WTC11 (cell line): Measurements from ENCODE around the gene RIN3. TPM values are rescaled to one million over a fixed set of nuclear protein-coding genes. Genes with fewer than 3 reads are reported as not detected.

Experiments used
- ATAC-seq: fragments of 200-7000 bp; cut with Tn5 transposase; 2 replicates; pipeline ENCODE4 v1.10.0; 2021; ENCODE audit warnings: mild to moderate bottlenecking, moderate library complexity
- CTCF ChIA-PET: fragments of 300-600 bp; sonication (Branson Sonifier 250); formaldehyde crosslinking; loops from one replicate; lab custom pipeline; 2021; ENCODE audit warnings: antibody characterized with exemption; lab: Charles Lee
- POLR2A ChIA-PET: fragments of 350-600 bp; sonication (Branson Sonifier 250); formaldehyde crosslinking; loops from one replicate; lab custom pipeline; 2021; ENCODE audit warnings: antibody characterized with exemption; lab: Charles Lee
- DNase-seq: peaks from one replicate; pipeline ENCODE4 v3.0.0; 2021; ENCODE audit warnings: low spot score
- H3K27ac Mint-ChIP-seq: 2 replicates; pipeline ENCODE4 v1.8.0; 2021; ENCODE audit warnings: mixed read lengths
- H3K27me3 Mint-ChIP-seq: 2 replicates; pipeline ENCODE4 v1.8.0; 2021; ENCODE audit warnings: low read depth, mild to moderate bottlenecking, moderate library complexity, mixed read lengths
- H3K36me3 Mint-ChIP-seq: 2 replicates; pipeline ENCODE4 v1.8.0; 2021; ENCODE audit warnings: mixed read lengths
- H3K4me1 Mint-ChIP-seq: 2 replicates; pipeline ENCODE4 v1.8.0; 2022; ENCODE audit warnings: mixed read lengths
- H3K4me3 Mint-ChIP-seq: 2 replicates; pipeline ENCODE4 v1.8.0; 2021; ENCODE audit warnings: mild to moderate bottlenecking, moderate library complexity, mixed read lengths
- H3K9me3 Mint-ChIP-seq: 2 replicates; pipeline ENCODE4 v1.8.0; 2021; ENCODE audit warnings: mixed read lengths
- CREM ChIP-seq: sonication (generic); formaldehyde crosslinking; IDR thresholded peaks from 2 replicates; pipeline ENCODE4 v1.8.1; 2022; ENCODE audit warnings: mild to moderate bottlenecking, missing genetic modification reagents, moderate library complexity
- HMGA2 ChIP-seq: fragments of 250-450 bp; sonication (Bioruptor Pico); IDR thresholded peaks from 2 replicates; pipeline ENCODE4 v1.4.0; 2021; ENCODE audit warnings: mild to moderate bottlenecking, moderate library complexity
- MXD4 ChIP-seq: fragments of 250-450 bp; sonication (Bioruptor Pico); IDR thresholded peaks from 2 replicates; pipeline ENCODE4 v1.8.0; 2021; ENCODE audit warnings: mild to moderate bottlenecking, moderate library complexity, borderline replicate concordance
- NR2C2 ChIP-seq: sonication (generic); formaldehyde crosslinking; IDR thresholded peaks from 2 replicates; pipeline ENCODE4 v1.8.0; 2022; ENCODE audit warnings: mild to moderate bottlenecking, missing genetic modification reagents
- PRRX2 ChIP-seq: fragments of 250-450 bp; sonication (Bioruptor Pico); IDR thresholded peaks from 2 replicates; pipeline ENCODE4 v1.8.0; 2021; ENCODE audit warnings: mild to moderate bottlenecking
- RELA ChIP-seq: sonication (generic); formaldehyde crosslinking; IDR thresholded peaks from 2 replicates; pipeline ENCODE4 v1.8.1; 2022; ENCODE audit warnings: missing genetic modification reagents, mild to moderate bottlenecking, borderline replicate concordance
- SMAD3 ChIP-seq: sonication (generic); formaldehyde crosslinking; IDR thresholded peaks from 2 replicates; pipeline ENCODE4 v1.8.0; 2022; ENCODE audit warnings: missing genetic modification reagents, mild to moderate bottlenecking, borderline replicate concordance
- SMAD4 ChIP-seq: sonication (generic); formaldehyde crosslinking; IDR thresholded peaks from 2 replicates; pipeline ENCODE4 v1.8.0; 2022; ENCODE audit warnings: mild to moderate bottlenecking, missing genetic modification reagents
- SP1 ChIP-seq: sonication (generic); formaldehyde crosslinking; conservative IDR thresholded peaks from 2 replicates; pipeline ENCODE4 v1.8.1; 2022; ENCODE audit warnings: missing genetic modification reagents
- TEAD4 ChIP-seq: sonication (generic); formaldehyde crosslinking; IDR thresholded peaks from 2 replicates; pipeline ENCODE4 v1.8.0; 2022; ENCODE audit warnings: mild to moderate bottlenecking, missing genetic modification reagents
- ZNF121 ChIP-seq: sonication (generic); formaldehyde crosslinking; IDR thresholded peaks from 2 replicates; pipeline ENCODE4 v1.8.0; 2023; ENCODE audit warnings: missing genetic modification reagents
- ZNF138 ChIP-seq: sonication (generic); formaldehyde crosslinking; conservative IDR thresholded peaks from 2 replicates; pipeline ENCODE4 v1.8.1; 2022; ENCODE audit warnings: mild to moderate bottlenecking, moderate library complexity, missing genetic modification reagents
- ZNF423 ChIP-seq: fragments of 250-450 bp; sonication (Bioruptor Pico); IDR thresholded peaks from 2 replicates; pipeline ENCODE4 v2.1.2; 2022; ENCODE audit warnings: mild to moderate bottlenecking, moderate library complexity
- total RNA-seq: library from RNA; stranded (reverse); gene quantifications from 3 replicates; pipeline ENCODE4 v1.2.3, GENCODE V29; 2021
- TF ChIP-seq, protein P1 (sequence below): fragments of 250-450 bp; sonication (Bioruptor Pico); IDR thresholded peaks from 2 replicates; pipeline ENCODE4 v1.9.0; 2021; ENCODE audit warnings: moderate library complexity, mild to moderate bottlenecking, inconsistent platforms, borderline replicate concordance
- TF ChIP-seq, protein P2 (sequence below): sonication (generic); formaldehyde crosslinking; IDR thresholded peaks from 2 replicates; pipeline ENCODE4 v1.8.1; 2022; ENCODE audit warnings: mild to moderate bottlenecking, missing genetic modification reagents, moderate library complexity, borderline replicate concordance
- TF ChIP-seq, protein P3 (sequence below): sonication (generic); formaldehyde crosslinking; IDR thresholded peaks from 2 replicates; pipeline ENCODE4 v1.8.0; 2022; ENCODE audit warnings: missing genetic modification reagents
- TF ChIP-seq, protein P4 (sequence below): sonication (generic); formaldehyde crosslinking; IDR thresholded peaks from 2 replicates; pipeline ENCODE4 v1.8.0; 2022; ENCODE audit warnings: mild to moderate bottlenecking, missing genetic modification reagents
- TF ChIP-seq, protein P5 (sequence below): fragments of 200-600 bp; IDR thresholded peaks from 2 replicates; pipeline ENCODE4 v1.8.0; 2022; ENCODE audit warnings: antibody characterized with exemption

RIN3 gene
- total RNA-seq, 1 experiment from 2014 or later, result 3.3 TPM

DNA sequence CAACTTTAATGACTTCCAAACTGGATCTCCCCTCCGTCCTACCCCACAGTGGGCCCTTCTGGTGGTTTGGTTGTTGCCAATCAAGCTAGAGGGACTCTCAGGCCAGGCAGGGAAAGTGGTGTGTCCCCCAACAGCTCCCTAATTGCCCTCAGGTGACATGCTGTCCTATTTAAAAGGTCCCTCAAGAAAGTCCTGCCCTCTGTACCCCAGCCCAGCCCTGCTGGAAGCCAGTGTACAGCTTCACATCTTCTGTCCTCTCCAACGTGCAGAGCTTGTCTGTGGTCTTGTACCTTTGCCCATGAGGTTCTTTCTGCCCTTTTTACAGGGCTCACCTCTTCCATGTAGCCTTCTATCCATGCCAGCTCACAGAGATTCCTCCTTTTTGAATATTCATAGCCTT lies 4.2 kb downstream of the RIN3 start:
- no peak for ATAC-seq
- POLR2A ChIA-PET, result no interaction called here
- no peaks in the 10 kb centered on the region for H3K36me3 Mint-ChIP-seq
- H3K27me3 Mint-ChIP-seq, result peaks cover 34% of the 10 kb centered on the region
- CTCF ChIA-PET, result interaction anchor here (0.6 to 1.0 kb wide), 2 partner anchors 35 to 164 kb away, joined by 3 read pairs; no protein-coding TSS in a partner anchor
- TF ChIP-seq TEAD4 (CRISPR knock-in tag) (no peak), NR2C2 (CRISPR knock-in tag) (no peak), HMGA2 (no peak), CREM (CRISPR knock-in tag) (no peak), SP1 (CRISPR knock-in tag) (no peak), SMAD4 (no peak), ZNF121 (CRISPR knock-in tag) (no peak), MXD4 (CRISPR knock-in tag) (no peak)
- TF ChIP-seq, protein P1, sequence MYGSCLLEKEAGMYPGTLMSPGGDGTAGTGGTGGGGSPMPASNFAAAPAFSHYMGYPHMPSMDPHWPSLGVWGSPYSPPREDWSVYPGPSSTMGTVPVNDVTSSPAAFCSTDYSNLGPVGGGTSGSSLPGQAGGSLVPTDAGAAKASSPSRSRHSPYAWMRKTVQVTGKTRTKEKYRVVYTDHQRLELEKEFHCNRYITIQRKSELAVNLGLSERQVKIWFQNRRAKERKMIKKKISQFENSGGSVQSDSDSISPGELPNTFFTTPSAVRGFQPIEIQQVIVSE (CRISPR knock-in tag), result no peak
- TF ChIP-seq, protein P2, sequence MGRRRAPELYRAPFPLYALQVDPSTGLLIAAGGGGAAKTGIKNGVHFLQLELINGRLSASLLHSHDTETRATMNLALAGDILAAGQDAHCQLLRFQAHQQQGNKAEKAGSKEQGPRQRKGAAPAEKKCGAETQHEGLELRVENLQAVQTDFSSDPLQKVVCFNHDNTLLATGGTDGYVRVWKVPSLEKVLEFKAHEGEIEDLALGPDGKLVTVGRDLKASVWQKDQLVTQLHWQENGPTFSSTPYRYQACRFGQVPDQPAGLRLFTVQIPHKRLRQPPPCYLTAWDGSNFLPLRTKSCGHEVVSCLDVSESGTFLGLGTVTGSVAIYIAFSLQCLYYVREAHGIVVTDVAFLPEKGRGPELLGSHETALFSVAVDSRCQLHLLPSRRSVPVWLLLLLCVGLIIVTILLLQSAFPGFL (CRISPR knock-in tag), result no peak
- TF ChIP-seq, protein P3, sequence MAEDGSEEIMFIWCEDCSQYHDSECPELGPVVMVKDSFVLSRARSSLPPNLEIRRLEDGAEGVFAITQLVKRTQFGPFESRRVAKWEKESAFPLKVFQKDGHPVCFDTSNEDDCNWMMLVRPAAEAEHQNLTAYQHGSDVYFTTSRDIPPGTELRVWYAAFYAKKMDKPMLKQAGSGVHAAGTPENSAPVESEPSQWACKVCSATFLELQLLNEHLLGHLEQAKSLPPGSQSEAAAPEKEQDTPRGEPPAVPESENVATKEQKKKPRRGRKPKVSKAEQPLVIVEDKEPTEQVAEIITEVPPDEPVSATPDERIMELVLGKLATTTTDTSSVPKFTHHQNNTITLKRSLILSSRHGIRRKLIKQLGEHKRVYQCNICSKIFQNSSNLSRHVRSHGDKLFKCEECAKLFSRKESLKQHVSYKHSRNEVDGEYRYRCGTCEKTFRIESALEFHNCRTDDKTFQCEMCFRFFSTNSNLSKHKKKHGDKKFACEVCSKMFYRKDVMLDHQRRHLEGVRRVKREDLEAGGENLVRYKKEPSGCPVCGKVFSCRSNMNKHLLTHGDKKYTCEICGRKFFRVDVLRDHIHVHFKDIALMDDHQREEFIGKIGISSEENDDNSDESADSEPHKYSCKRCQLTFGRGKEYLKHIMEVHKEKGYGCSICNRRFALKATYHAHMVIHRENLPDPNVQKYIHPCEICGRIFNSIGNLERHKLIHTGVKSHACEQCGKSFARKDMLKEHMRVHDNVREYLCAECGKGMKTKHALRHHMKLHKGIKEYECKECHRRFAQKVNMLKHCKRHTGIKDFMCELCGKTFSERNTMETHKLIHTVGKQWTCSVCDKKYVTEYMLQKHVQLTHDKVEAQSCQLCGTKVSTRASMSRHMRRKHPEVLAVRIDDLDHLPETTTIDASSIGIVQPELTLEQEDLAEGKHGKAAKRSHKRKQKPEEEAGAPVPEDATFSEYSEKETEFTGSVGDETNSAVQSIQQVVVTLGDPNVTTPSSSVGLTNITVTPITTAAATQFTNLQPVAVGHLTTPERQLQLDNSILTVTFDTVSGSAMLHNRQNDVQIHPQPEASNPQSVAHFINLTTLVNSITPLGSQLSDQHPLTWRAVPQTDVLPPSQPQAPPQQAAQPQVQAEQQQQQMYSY (CRISPR knock-in tag), result no peak
- H3K27ac Mint-ChIP-seq, result no peak overlapping the region
- DNase-seq, result no peak
- H3K4me1 Mint-ChIP-seq, result peaks cover 4% of the 10 kb centered on the region; the same call in 1 of the 2 replicates
- H3K9me3 Mint-ChIP-seq, result no peaks in the 10 kb centered on the region
- no peak overlapping the region for H3K4me3 Mint-ChIP-seq

DNA sequence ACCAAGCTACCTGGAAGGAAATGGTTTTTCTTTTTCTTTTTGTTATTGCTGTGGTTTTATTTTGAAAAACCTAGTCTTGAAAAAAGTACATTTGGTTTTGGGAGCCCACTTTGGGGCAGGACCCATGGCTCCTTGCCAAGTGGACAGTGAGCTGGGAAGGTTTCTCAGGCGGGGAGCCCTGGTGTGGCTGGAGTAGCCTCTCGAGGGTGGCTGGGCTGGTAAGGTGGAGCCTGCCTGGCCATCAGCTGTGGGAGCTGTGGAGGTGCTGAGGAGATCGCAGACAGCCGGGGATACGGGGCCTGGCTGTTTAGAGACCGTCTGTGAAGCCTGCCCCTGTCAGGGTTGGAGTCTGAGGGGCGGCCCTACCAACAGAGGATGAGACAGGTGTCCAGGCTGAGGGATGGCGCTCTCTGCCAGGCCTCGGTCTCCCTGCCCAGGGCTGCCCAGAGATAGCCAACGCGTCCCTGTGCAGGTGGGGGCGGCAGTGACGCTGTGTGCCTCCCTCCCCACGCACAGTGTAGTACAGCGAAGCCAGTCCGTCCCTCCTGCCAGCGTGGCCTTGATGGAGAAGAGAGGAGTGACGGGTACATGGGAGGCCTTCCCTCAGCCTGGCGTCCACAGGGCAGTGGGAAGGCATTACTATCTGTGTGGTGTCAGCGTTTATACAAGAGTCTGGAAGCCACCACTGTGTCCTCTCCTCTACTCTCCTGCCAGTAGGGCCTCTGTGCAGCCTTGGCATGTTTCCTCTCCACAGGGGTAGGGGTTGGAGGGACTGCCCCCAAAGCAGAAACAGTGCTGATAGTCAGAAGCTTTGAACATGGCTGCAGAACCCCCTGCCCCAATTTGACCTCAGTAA lies 5.9 kb downstream of the RIN3 start:
- no peak overlapping the region for H3K27ac Mint-ChIP-seq
- ATAC-seq, result no peak
- CTCF ChIA-PET, result no interaction called here
- TF ChIP-seq, protein P4, sequence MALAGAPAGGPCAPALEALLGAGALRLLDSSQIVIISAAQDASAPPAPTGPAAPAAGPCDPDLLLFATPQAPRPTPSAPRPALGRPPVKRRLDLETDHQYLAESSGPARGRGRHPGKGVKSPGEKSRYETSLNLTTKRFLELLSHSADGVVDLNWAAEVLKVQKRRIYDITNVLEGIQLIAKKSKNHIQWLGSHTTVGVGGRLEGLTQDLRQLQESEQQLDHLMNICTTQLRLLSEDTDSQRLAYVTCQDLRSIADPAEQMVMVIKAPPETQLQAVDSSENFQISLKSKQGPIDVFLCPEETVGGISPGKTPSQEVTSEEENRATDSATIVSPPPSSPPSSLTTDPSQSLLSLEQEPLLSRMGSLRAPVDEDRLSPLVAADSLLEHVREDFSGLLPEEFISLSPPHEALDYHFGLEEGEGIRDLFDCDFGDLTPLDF (CRISPR knock-in tag), result no peak
- TF ChIP-seq, protein P5, sequence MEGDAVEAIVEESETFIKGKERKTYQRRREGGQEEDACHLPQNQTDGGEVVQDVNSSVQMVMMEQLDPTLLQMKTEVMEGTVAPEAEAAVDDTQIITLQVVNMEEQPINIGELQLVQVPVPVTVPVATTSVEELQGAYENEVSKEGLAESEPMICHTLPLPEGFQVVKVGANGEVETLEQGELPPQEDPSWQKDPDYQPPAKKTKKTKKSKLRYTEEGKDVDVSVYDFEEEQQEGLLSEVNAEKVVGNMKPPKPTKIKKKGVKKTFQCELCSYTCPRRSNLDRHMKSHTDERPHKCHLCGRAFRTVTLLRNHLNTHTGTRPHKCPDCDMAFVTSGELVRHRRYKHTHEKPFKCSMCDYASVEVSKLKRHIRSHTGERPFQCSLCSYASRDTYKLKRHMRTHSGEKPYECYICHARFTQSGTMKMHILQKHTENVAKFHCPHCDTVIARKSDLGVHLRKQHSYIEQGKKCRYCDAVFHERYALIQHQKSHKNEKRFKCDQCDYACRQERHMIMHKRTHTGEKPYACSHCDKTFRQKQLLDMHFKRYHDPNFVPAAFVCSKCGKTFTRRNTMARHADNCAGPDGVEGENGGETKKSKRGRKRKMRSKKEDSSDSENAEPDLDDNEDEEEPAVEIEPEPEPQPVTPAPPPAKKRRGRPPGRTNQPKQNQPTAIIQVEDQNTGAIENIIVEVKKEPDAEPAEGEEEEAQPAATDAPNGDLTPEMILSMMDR, result no peak
- TF ChIP-seq, protein P3 (CRISPR knock-in tag), result no peak
- no peak for TF ChIP-seq SMAD3 (CRISPR knock-in tag)
- no peak for TF ChIP-seq ZNF138 (CRISPR knock-in tag)
- TF ChIP-seq, protein P2 (CRISPR knock-in tag), result no peak
- no peak for TF ChIP-seq ZNF423
- TF ChIP-seq RELA, result no peak
- no peak for TF ChIP-seq PRRX2 (CRISPR knock-in tag)

More for the DNA sequence above, 5.9 kb downstream of the RIN3 start:
- DNase-seq, result no peak
- POLR2A ChIA-PET, result no interaction called here
- no peaks in the 10 kb centered on the region for H3K9me3 Mint-ChIP-seq
- H3K27me3 Mint-ChIP-seq, result peaks cover 23% of the 10 kb centered on the region
- peaks cover 4% of the 10 kb centered on the region; the same call in 1 of the 2 replicates for H3K4me1 Mint-ChIP-seq
- no peaks in the 10 kb centered on the region for H3K36me3 Mint-ChIP-seq
- H3K4me3 Mint-ChIP-seq, result no peak overlapping the region
